ENCODE data around the gene PRRX2. TPM values are rescaled to one million over a fixed set of nuclear protein-coding genes. Genes with fewer than 3 reads are reported as not detected.
A peak's percentile ranks its signal among the peaks of the same experiment; 100 is the strongest.
"Not testable (repeated sequence)": the region's sequence is repeated elsewhere in the genome, so short reads cannot be mapped to it uniquely, and the experiment has no call there.

PRRX2 gene
- polyA plus RNA-seq, 1 donor = 4.5 TPM

- DNase-seq (ENCODE audit: low read depth) = no peak
Measured at GRCh38 chr9:129732946-129733631, 67.6 kb downstream of the PRRX2 start.

- DNase-seq (ENCODE audit: low read depth) = no peak
Measured at GRCh38 chr9:129733632-129733953, 68.1 kb downstream of the PRRX2 start.

- DNase-seq (ENCODE audit: low read depth) = no peak
Measured at GRCh38 chr9:129735546-129735945, 70.1 kb downstream of the PRRX2 start.

- no peak for DNase-seq (ENCODE audit: low read depth)
Measured at GRCh38 chr9:129736334-129736733, 70.9 kb downstream of the PRRX2 start.

- DNase-seq (ENCODE audit: low read depth) = peak; percentile 51
Measured at GRCh38 chr9:129737479-129738274, 72.2 kb downstream of the PRRX2 start.

- DNase-seq (ENCODE audit: low read depth) = no peak
Measured at GRCh38 chr9:129739432-129739831, 74.0 kb downstream of the PRRX2 start.

- DNase-seq (ENCODE audit: low read depth) = no peak
Measured at GRCh38 chr9:129740174-129740573, 74.7 kb downstream of the PRRX2 start.

GRCh38 chr9:129740666-129741464 lies 75.4 kb downstream of the PRRX2 start:
- no peak for DNase-seq (ENCODE audit: low read depth)

GRCh38 chr9:129745200-129745599 lies 79.8 kb downstream of the PRRX2 start:
- no peak for DNase-seq (ENCODE audit: low read depth)

GRCh38 chr9:129746092-129746777 lies 80.8 kb downstream of the PRRX2 start:
- no peak for DNase-seq (ENCODE audit: low read depth)

- no peak for DNase-seq (ENCODE audit: low read depth)
Measured at GRCh38 chr9:129748249-129748648, 82.8 kb downstream of the PRRX2 start.

- not testable (repeated sequence) for DNase-seq (ENCODE audit: low read depth)
Measured at GRCh38 chr9:129749052-129749451, 83.6 kb downstream of the PRRX2 start.

- no peak for DNase-seq (ENCODE audit: low read depth)
Measured at GRCh38 chr9:129749575-129749974, 84.1 kb downstream of the PRRX2 start.

GRCh38 chr9:129750013-129750638 lies 84.7 kb downstream of the PRRX2 start:
- no peak for DNase-seq (ENCODE audit: low read depth)

GRCh38 chr9:129751841-129752801 lies 86.7 kb downstream of the PRRX2 start:
- DNase-seq (ENCODE audit: low read depth) = no peak

GRCh38 chr9:129752900-129753729 lies 87.7 kb downstream of the PRRX2 start, which contains the start of gene PTGES:
Gene PTGES (minus strand): TSS chr9:129753042. CDS start chr9:129753012, 30 bp downstream.
- no peak for DNase-seq (ENCODE audit: low read depth)

GRCh38 chr9:129755151-129755550 lies 89.7 kb downstream of the PRRX2 start:
- no peak for DNase-seq (ENCODE audit: low read depth)

GRCh38 chr9:129756191-129756590 lies 90.7 kb downstream of the PRRX2 start:
- DNase-seq (ENCODE audit: low read depth) = no peak

GRCh38 chr9:129757045-129757444 lies 91.6 kb downstream of the PRRX2 start:
- DNase-seq (ENCODE audit: low read depth) = no peak

Data from forelimb muscle (tissue), 1 donor.